ENCODE measurements around the gene FGGY. TPM values are rescaled to one million over a fixed set of nuclear protein-coding genes. Genes with fewer than 3 reads are reported as not detected.

FGGY gene
- total and polyA plus RNA-seq, 4 donors = 9.0 to 44.4 (median 21.1) TPM

- Histone ChIP-seq H3K4me1 (ENCODE audit: control insufficient read depth, insufficient read depth, low read length) (no peaks in the 10 kb centered on the region), H3K27ac (ENCODE audit: low read depth, low read length) (no peak overlapping the region), H3K9me3 (ENCODE audit: control insufficient read depth, insufficient read depth, low read length) (no peaks in the 10 kb centered on the region), H3K36me3 (ENCODE audit: control insufficient read depth, insufficient read depth, low read length) (no peaks in the 10 kb centered on the region), H3K27me3 (ENCODE audit: control insufficient read depth, insufficient read depth, low read length) (no peaks in the 10 kb centered on the region), H3K4me3 (ENCODE audit: low read depth, low read length) (no peak overlapping the region)
- no peak for DNase-seq (ENCODE audit: low read depth in 4 of 6, low spot score in 6 of 6)
Observed at GRCh38 chr1:59804301-59804700, 507.4 kb downstream of the FGGY start.

- Histone ChIP-seq H3K27ac (ENCODE audit: low read depth, low read length) (no peak overlapping the region), H3K4me1 (ENCODE audit: control insufficient read depth, insufficient read depth, low read length) (no peaks in the 10 kb centered on the region), H3K4me3 (ENCODE audit: low read depth, low read length) (no peak overlapping the region), H3K27me3 (ENCODE audit: control insufficient read depth, insufficient read depth, low read length) (no peaks in the 10 kb centered on the region), H3K9me3 (ENCODE audit: control insufficient read depth, insufficient read depth, low read length) (no peaks in the 10 kb centered on the region), H3K36me3 (ENCODE audit: control insufficient read depth, insufficient read depth, low read length) (no peaks in the 10 kb centered on the region)
- no peak for DNase-seq (ENCODE audit: low read depth in 4 of 6, low spot score in 6 of 6)
Observed at GRCh38 chr1:59805554-59805953, 508.7 kb downstream of the FGGY start.

Small RNAs within 50 kb of the gene (small RNA-seq; reads per million reads assigned to genes)
- gene MIR4711 (ENCODE audit: low replicate concordance) = not detected

Data from spinal cord (tissue), 9 donors.